Measurements from ENCODE around the gene ASB4. TPM values are rescaled to one million over a fixed set of nuclear protein-coding genes. Genes with fewer than 3 reads are reported as not detected.
"Not testable (repeated sequence)": the region's sequence is repeated elsewhere in the genome, so short reads cannot be mapped to it uniquely, and the experiment has no call there.

The ASB4 gene
- total RNA-seq, 2 experiments from 2014 or later = not detected

DNA sequence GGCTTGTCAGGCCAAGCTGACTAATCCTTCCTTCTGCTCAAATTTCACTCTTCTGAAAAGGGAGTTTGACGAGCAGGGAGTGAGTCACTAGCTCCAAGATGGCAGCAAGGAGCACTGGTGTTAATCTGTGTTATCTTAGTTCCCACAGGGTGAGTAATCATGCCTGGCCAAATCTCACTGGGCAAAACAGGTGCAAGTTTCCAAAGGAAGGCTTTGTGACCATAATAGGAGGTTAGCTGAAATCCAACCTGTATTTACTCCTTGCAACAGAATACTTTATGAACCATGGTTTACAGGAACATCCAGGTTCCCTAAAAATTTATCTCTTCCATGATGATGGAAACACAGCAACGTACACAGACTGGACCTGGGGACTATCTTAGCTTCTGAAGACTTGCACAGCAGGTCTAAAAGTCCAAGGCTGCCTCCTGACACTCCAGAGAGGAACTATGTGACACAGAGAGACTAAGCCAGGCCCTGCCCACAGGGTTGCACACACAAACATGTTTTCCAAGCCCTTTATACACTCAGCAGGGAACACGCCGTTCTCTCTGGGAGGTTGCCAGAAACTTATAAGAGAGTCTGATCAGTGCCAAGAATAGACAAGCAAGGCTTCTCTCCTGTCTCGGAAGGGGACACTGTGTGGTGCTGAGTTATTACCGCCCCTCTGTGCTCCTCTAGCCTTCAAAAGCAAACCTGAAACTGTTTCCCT, 64.2 kb downstream of the ASB4 start:
- H3K4me3 Mint-ChIP-seq = no peak overlapping the region
- H3K27me3 Mint-ChIP-seq = peaks cover 5% of the 10 kb centered on the region
- DNase-seq = no peak
- no peaks in the 10 kb centered on the region for H3K9me3 Mint-ChIP-seq
- H3K36me3 Mint-ChIP-seq = no peaks in the 10 kb centered on the region
- H3K27ac Mint-ChIP-seq = no peak overlapping the region
- no peaks in the 10 kb centered on the region for H3K4me1 Mint-ChIP-seq

DNA sequence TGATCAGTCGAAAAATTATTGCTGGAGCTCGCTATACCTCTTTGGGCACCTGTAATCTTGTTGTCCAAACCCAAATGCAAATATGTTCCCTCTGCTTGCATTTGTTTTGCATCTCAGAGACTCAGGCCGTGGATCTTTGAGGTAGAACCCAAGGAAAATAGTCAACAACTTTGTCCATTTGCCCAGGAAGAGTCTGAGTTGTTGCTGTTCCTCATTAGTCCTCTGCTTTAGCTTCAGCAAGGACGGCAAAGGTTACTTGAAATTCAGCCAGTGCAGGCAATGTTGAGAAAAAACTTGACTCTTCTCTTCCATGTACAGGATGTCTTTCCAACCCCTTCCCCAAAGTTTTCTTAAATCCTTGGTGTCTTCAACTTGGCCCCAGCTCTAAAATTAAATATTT, 64.8 kb downstream of the ASB4 start:
- H3K27me3 Mint-ChIP-seq = peaks cover 5% of the 10 kb centered on the region
- no peaks in the 10 kb centered on the region for H3K9me3 Mint-ChIP-seq
- no peaks in the 10 kb centered on the region for H3K4me1 Mint-ChIP-seq
- H3K36me3 Mint-ChIP-seq = no peaks in the 10 kb centered on the region
- no peak for DNase-seq
- no peak overlapping the region for H3K27ac Mint-ChIP-seq
- H3K4me3 Mint-ChIP-seq = no peak overlapping the region

DNA sequence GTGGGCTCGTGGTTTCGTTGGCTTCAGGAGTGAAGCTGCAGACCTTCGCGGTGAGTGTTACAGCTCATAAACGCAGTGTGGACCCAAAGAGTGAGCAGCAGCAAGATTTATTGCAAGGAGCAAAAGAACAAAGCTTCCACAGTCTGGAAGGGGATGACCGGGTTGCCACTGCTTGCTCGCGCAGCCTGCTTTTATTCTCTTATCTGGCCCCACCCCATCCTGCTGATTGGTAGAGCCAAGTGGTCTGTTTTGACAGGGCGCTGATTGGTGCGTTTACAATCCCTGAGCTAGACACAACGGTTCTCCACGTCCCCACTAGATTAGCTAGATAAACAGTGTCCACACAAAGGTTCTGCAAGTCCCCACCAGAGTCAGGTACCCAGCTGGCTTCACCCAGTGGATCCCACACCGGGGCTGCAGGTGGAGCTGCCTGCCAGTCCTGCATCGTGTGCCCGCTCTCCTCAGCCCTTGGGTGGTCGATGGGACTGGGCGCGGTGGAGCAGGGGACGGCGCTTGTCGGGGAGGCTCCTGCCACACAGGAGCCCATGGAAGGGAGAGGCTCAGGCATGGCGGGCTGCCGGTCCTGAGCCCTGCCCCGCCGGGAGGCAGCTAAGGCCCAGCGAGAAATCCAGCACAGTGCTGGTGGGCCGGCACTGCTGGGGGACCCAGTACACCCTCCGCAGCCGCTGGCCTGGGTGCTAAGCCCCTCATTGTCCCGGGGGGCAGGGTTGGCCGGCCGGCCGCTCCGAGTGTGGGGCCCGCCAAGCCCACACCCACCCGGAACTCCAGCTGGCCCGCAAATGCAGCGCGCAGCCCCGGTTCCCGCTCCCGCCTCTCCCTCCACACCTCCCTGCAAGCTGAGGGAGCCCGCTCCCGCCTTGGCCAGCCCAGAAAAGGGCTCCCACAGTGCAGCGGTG, 66.5 kb downstream of the ASB4 start:
- H3K27ac Mint-ChIP-seq, H3K4me3 Mint-ChIP-seq, H3K27me3 Mint-ChIP-seq, H3K9me3 Mint-ChIP-seq, H3K36me3 Mint-ChIP-seq, H3K4me1 Mint-ChIP-seq, DNase-seq: not testable (repeated sequence)

DNA sequence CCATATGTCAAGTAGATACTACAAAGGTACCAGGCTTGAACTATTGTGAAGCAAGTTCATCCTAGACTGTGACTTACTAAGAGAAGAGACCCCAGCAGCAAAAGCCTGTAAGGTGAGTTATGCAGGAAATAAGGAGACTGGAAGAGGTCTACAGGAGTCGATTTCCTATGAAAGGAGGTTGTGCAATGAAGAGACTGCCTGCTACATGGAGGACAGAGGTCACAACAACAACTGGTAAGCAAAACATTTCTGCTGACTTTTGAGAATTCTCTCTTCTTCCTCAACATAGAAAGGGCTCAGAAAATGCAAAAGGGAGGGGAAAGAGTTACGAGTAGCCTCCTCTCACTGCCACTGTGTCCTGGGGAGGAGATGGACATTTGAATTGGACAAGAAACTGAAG, 68.2 kb downstream of the ASB4 start:
- Mint-ChIP-seq H3K27ac (no peak overlapping the region), H3K36me3 (no peaks in the 10 kb centered on the region), H3K9me3 (no peaks in the 10 kb centered on the region), H3K27me3 (peaks cover 8% of the 10 kb centered on the region), H3K4me1 (no peaks in the 10 kb centered on the region), H3K4me3 (no peak overlapping the region)
- no peak for DNase-seq

DNA sequence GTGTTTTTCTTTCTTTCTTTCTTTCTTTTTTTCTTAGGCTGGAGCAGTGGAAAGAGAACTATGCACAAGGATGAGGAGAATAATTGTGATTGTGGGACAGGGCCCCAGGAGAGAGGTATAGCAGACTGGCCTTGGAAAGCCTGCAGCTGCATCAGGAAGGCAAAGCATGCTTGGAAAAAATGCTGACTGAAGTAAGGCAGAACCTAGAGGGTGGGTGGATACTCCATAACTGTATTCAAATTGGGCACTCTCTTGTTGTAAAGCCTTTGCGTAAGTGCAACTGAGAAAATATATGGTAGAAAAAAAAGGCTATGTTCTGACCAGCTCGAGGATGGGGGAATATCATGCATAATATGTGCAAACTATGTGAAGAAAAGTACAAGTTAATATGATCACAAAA, 71.0 kb downstream of the ASB4 start:
- DNase-seq = no peak
- Mint-ChIP-seq H3K27me3 (peaks cover 11% of the 10 kb centered on the region), H3K4me1 (no peaks in the 10 kb centered on the region), H3K36me3 (no peaks in the 10 kb centered on the region), H3K27ac (no peak overlapping the region), H3K9me3 (no peaks in the 10 kb centered on the region), H3K4me3 (no peak overlapping the region)

DNA sequence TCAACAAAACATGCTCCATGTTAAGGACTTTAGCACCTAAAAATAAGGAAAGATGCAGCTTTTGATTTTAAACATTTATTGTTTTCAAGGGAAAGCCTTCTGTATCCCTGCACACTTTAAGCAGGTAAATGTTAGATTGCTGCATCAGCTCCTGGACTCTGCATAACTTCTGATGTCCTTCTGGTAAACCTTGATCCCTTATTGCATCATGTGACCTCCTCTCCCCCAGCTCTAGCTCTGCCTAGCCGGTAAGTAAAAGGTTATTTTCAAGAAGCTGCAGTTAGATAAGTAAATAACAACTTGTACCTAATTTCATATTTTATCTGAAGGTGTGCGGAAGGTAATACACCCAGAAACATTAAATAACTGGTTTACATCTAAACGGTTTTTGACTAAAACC, 73.1 kb downstream of the ASB4 start:
- H3K36me3 Mint-ChIP-seq = no peaks in the 10 kb centered on the region
- H3K4me3 Mint-ChIP-seq = no peak overlapping the region
- no peak overlapping the region for H3K27ac Mint-ChIP-seq
- peaks cover 10% of the 10 kb centered on the region for H3K27me3 Mint-ChIP-seq
- DNase-seq = no peak
- H3K9me3 Mint-ChIP-seq = no peaks in the 10 kb centered on the region
- H3K4me1 Mint-ChIP-seq = no peaks in the 10 kb centered on the region

DNA sequence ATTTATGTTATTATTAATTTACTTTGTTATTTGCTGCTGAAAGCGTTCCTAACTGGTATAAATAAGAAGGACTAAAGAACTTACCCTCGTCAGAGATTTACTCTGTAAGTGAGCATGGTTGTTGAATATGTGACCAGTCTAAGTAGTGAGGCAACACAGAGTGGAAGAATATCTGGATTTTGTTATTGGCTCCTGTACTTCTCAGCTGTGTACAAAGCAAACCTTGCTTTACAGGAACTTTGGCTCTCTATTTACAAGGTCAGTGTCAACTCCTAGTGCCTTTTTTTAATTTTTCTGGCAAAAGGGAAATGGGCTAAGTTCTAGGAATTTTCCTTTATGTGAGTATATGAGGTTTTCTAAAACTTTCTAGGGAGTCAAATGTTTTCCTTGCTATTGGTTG, 74.9 kb downstream of the ASB4 start:
- peaks cover 6% of the 10 kb centered on the region for H3K27me3 Mint-ChIP-seq
- no peak overlapping the region for H3K4me3 Mint-ChIP-seq
- H3K4me1 Mint-ChIP-seq = no peaks in the 10 kb centered on the region
- H3K9me3 Mint-ChIP-seq = no peaks in the 10 kb centered on the region
- no peak overlapping the region for H3K27ac Mint-ChIP-seq
- no peak for DNase-seq
- no peaks in the 10 kb centered on the region for H3K36me3 Mint-ChIP-seq

DNA sequence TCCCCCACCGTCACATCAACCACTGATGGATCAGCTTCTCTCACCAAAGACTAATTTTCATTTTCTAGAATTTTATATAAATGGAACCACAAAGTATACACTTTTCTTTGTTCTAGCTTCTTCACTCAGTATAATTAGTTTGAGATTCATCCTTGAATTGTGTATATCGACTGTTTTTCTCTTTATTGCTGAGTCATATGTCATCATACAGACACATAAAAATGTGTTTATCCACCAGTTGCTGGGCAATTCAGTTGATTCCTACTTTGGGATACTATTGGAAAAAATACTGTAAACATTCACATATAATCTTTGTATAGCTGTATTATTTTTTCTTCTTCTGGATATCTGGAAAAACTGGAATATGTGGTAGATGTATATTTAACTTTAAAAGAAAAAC, 84.0 kb downstream of the ASB4 start:
- Mint-ChIP-seq H3K27ac (no peak overlapping the region), H3K4me1 (no peaks in the 10 kb centered on the region), H3K36me3 (no peaks in the 10 kb centered on the region), H3K9me3 (no peaks in the 10 kb centered on the region), H3K4me3 (no peak overlapping the region), H3K27me3 (no peaks in the 10 kb centered on the region)
- DNase-seq = no peak

DNA sequence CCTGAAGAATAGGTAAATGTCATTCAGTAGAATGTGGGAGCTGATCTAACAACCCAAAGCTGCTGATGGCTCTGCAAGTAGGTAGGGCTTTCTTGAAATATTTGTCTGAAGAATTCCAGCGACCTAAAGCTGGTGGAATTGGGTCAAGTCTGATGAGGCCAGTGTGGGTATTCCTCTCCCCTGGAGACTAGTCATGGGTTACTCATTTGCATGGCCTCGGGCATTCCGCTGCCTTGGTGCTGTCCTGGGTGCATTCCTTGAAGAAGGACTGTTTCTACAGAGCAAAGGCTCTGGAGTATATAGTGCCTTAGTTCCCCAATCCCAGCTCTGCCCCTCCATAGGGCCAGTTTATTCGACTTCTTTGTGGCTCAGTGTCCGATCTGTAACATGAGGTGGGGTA, 91.4 kb downstream of the ASB4 start:
- Mint-ChIP-seq H3K9me3 (no peaks in the 10 kb centered on the region), H3K4me1 (no peaks in the 10 kb centered on the region), H3K36me3 (no peaks in the 10 kb centered on the region), H3K4me3 (no peak overlapping the region), H3K27me3 (no peaks in the 10 kb centered on the region), H3K27ac (no peak overlapping the region)
- DNase-seq = no peak

DNA sequence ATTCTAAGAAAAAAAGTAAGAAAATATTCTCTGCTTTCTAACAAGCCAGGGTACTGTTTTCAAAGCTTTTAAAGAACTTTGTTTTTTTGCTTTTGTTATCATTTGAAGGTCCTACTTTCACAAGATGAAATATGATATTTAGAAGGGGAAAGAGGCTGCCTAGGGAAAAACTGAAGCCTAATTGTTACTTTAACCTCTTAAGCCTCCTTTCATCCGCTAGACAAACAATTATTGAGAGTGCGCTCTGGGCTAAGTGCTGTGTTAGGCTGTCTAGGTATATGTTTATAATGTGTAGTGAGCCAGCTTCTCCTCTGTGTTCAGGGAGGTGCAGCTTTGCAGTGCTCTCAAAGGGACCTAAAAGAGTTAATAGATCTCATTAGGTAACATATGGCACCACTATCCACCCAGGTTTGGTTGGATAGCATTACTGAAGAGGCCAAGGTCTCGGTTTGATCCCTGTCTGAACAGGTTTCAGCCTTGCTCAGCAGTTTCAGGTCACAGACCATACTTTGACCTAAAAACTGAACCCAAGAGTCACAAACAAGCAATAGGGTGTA, 92.6 kb downstream of the ASB4 start:
- no peaks in the 10 kb centered on the region for H3K4me1 Mint-ChIP-seq
- H3K36me3 Mint-ChIP-seq = no peaks in the 10 kb centered on the region
- H3K9me3 Mint-ChIP-seq = no peaks in the 10 kb centered on the region

DNA sequence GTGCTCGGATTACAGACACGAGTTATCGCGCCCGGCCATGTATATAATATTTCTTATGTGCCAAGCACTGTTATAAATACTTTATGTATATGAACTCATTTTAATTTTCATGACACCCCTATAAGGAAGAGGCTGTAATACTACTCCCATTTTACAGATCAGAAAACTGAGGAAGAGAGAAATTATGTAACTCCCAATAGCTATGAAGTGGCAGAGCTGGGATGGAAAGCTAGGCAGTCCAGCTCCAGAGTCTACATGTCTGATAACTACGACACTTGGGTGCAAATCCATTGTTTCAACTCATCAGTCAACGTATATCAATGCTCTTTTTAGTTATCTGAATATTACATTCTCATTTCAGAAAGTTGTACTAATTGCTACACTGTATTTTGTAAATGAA, 93.6 kb downstream of the ASB4 start:
- H3K36me3 Mint-ChIP-seq = no peaks in the 10 kb centered on the region
- no peak for DNase-seq
- H3K27me3 Mint-ChIP-seq = no peaks in the 10 kb centered on the region
- H3K9me3 Mint-ChIP-seq = no peaks in the 10 kb centered on the region
- no peaks in the 10 kb centered on the region for H3K4me1 Mint-ChIP-seq
- no peak overlapping the region for H3K27ac Mint-ChIP-seq
- no peak overlapping the region for H3K4me3 Mint-ChIP-seq

More for the DNA sequence above, 92.6 kb downstream of the ASB4 start:
- DNase-seq = no peak
- no peaks in the 10 kb centered on the region for H3K27me3 Mint-ChIP-seq
- H3K4me3 Mint-ChIP-seq = no peak overlapping the region
- H3K27ac Mint-ChIP-seq = no peak overlapping the region

DNA sequence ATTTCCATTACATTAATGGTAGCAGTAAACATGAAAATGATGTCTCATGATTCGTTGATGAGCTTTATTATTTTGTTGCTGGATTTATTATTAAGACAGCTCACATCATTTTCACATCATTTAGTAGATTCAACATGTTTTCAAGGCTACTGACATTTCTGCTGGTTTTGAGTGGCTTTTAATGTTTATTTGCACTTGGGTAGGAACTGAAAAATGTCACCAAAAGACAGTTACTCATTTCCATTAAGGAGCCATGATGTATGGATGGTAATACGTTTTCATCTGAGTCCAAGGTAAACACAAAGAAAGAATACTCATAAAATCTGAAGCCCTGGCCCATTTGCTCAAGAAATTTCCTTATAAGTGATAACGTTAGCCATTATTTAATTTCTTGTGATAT, 95.7 kb downstream of the ASB4 start:
- no peaks in the 10 kb centered on the region for H3K4me1 Mint-ChIP-seq
- DNase-seq = no peak

DNA sequence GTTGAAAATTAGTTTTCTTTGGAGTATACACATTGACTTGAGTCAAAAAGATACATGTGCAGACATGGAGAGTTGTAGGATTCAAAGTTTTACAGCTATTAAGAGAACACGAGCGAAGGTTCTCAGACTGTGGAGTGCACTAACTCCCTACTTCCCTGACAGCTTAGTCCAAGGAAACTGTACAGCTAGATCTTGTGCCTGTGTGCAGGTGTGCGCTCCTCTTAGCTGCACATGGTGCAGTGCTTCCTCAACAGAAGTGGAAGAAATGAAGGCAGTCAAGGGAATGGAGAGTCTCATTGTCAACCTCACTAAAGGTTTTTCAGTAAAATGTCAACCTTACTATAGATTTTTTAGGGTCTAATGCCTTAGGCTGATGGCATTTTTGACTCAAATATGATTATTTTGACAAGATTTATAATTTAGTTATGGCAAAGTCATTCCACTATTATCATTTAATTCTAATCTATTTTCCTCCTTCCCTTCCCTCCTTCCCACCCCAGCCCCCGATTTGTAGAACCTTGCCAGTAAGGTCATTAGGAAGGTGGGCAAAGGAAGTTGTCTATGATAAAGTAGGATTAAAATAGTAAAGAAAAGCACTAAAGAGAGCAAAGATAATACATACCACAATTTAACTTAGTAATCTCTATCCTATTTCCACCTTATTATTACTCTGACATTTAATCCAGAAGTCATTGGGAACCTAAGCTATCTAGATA, 97.0 kb downstream of the ASB4 start:
- no peak overlapping the region for H3K4me3 Mint-ChIP-seq
- DNase-seq = no peak
- no peaks in the 10 kb centered on the region for H3K9me3 Mint-ChIP-seq
- no peak overlapping the region for H3K27ac Mint-ChIP-seq
- H3K27me3 Mint-ChIP-seq = no peaks in the 10 kb centered on the region
- H3K36me3 Mint-ChIP-seq = no peaks in the 10 kb centered on the region
- H3K4me1 Mint-ChIP-seq = no peaks in the 10 kb centered on the region

More for the DNA sequence above, 95.7 kb downstream of the ASB4 start:
- no peak overlapping the region for H3K4me3 Mint-ChIP-seq
- H3K36me3 Mint-ChIP-seq = no peaks in the 10 kb centered on the region
- no peaks in the 10 kb centered on the region for H3K9me3 Mint-ChIP-seq
- H3K27me3 Mint-ChIP-seq = no peaks in the 10 kb centered on the region
- H3K27ac Mint-ChIP-seq = no peak overlapping the region

DNA sequence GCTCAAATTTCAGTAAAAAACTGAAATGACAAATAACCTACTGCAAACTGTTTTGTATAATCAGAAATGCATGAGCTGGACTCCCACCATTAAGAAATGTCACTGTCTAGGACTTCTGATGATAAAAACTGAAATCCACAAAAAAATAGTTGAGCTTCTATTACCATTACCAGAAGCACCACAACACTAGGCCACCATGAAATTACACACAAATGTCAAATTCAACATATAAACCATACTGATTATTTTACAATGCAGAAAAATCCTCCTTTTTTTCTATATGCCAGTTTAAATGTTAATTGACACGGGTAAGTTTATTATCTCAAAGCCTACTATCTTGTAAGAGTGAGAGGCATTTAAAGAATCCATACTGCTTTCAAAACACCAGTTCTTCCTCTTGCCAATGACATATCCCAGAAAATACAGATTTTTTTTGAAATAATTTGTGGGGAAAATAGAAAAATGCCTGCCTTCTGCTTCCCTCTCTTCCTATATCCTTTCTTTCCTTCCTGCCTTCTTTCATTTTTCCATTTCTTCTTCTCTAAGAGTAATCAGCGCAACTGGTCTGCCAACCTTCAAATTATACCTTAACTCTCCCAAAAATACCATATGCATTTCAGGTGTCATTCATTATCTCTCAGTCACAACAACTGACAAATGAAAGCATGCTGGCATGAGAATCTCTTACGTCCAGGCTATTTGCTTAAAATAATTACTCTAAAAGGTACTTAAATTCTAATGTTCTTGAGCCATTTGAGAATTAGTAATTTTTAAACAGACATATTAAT, 98.3 kb downstream of the ASB4 start:
- no peak overlapping the region for H3K4me3 Mint-ChIP-seq
- H3K27me3 Mint-ChIP-seq = no peaks in the 10 kb centered on the region
- H3K4me1 Mint-ChIP-seq = no peaks in the 10 kb centered on the region
- H3K9me3 Mint-ChIP-seq = no peaks in the 10 kb centered on the region
- no peaks in the 10 kb centered on the region for H3K36me3 Mint-ChIP-seq
- no peak for DNase-seq
- H3K27ac Mint-ChIP-seq = no peak overlapping the region

Measured in activated naive CD8-positive, alpha-beta T cell treated with anti-CD3 and anti-CD28 coated beads for 36 hours (primary cell).